HepG2 (cell line): ENCODE results near the gene PSPH. TPM values are rescaled to one million over a fixed set of nuclear protein-coding genes. Genes with fewer than 3 reads are reported as not detected.
A peak's percentile ranks its signal among the peaks of the same experiment; 100 is the strongest.

ENCODE experiments used
- ATF7-NPFF ChIP-seq: sonication (generic); formaldehyde crosslinking; IDR thresholded peaks from 2 replicates; pipeline ENCODE4 v1.8.1; 2023; ENCODE audit warnings: mild to moderate bottlenecking, low read depth, missing genetic modification reagents, moderate library complexity
- ATM ChIP-seq: fragments of 450-650 bp; IDR thresholded peaks from 2 replicates; pipeline ENCODE4 v1.7.1; 2017; ENCODE audit warnings: mild to moderate bottlenecking, borderline replicate concordance
- CERS6 ChIP-seq: sonication (generic); formaldehyde crosslinking; IDR thresholded peaks from 2 replicates; pipeline ENCODE4 v1.5.0; 2020; ENCODE audit warnings: missing genetic modification reagents
- DZIP1 ChIP-seq: sonication (generic); formaldehyde crosslinking; IDR thresholded peaks from 2 replicates; pipeline ENCODE4 v1.5.0; 2020; ENCODE audit warnings: mild to moderate bottlenecking, missing genetic modification reagents
- ELF1 ChIP-seq: sonication (generic); formaldehyde crosslinking; IDR thresholded peaks from 2 replicates; pipeline ENCODE4 v1.4.0; 2020; ENCODE audit warnings: missing genetic modification reagents
- FOSL2 ChIP-seq: sonication (generic); formaldehyde crosslinking; IDR thresholded peaks from 2 replicates; pipeline ENCODE4 v1.4.0; 2020; ENCODE audit warnings: missing genetic modification reagents
- FOXM1 ChIP-seq: sonication (generic); formaldehyde crosslinking; IDR thresholded peaks from 2 replicates; pipeline ENCODE4 v1.5.0; 2020; ENCODE audit warnings: missing genetic modification reagents
- HIVEP1 ChIP-seq: sonication (generic); formaldehyde crosslinking; IDR thresholded peaks from 2 replicates; pipeline ENCODE4 v1.4.0; 2020; ENCODE audit warnings: mild to moderate bottlenecking, missing genetic modification reagents
- MLX ChIP-seq: IDR thresholded peaks from 2 replicates; pipeline ENCODE4 v1.6.1; 2016
- NR2F1 ChIP-seq, 2 experiments: fragments of 450-650 bp in 1 of 2; formaldehyde crosslinking in 1 of 2; IDR thresholded peaks; 2 replicates each; pipeline versions ENCODE4 v1.5.0 to v1.6.1; 2016 to 2020; ENCODE audit warnings: mild to moderate bottlenecking in 1 of 2, missing compliant biosample characterization in 1 of 2, missing genetic modification reagents in 1 of 2, moderate library complexity in 1 of 2
- PITX1 ChIP-seq: sonication (generic); formaldehyde crosslinking; IDR thresholded peaks from 2 replicates; pipeline ENCODE4 v1.5.1; 2020; ENCODE audit warnings: mild to moderate bottlenecking, missing genetic modification reagents
- PLRG1 ChIP-seq: fragments of 450-650 bp; conservative IDR thresholded peaks from 2 replicates; pipeline ENCODE4 v1.6.1; 2016
- SAFB2 ChIP-seq: sonication (generic); formaldehyde crosslinking; IDR thresholded peaks from 2 replicates; pipeline ENCODE4 v1.5.1; 2020; ENCODE audit warnings: missing genetic modification reagents, low read depth, mild to moderate bottlenecking, borderline replicate concordance
- SKI ChIP-seq: fragments of 450-650 bp; IDR thresholded peaks from one replicate; pipeline ENCODE4 v1.6.1; 2018; ENCODE audit warnings: mild to moderate bottlenecking; ENCODE audit not compliant: partially characterized antibody
- ZNF224 ChIP-seq: sonication (generic); formaldehyde crosslinking; IDR thresholded peaks from 2 replicates; pipeline ENCODE4 v1.5.0; 2020; ENCODE audit warnings: mild to moderate bottlenecking, missing genetic modification reagents
- ZNF614 ChIP-seq: IDR thresholded peaks from 2 replicates; pipeline ENCODE4 v1.6.1; 2018; ENCODE audit warnings: missing biosample characterization, missing genetic modification reagents, inconsistent platforms, borderline replicate concordance
- ZNF75D ChIP-seq: sonication (generic); formaldehyde crosslinking; IDR thresholded peaks from 2 replicates; pipeline ENCODE4 v1.8.1; 2023; ENCODE audit warnings: missing genetic modification reagents, mild to moderate bottlenecking, borderline replicate concordance
- ZNF761 ChIP-seq: sonication (generic); formaldehyde crosslinking; conservative IDR thresholded peaks from 2 replicates; pipeline ENCODE4 v1.4.0; 2020; ENCODE audit warnings: mild to moderate bottlenecking, missing genetic modification reagents
- ZNF879 ChIP-seq: sonication (generic); formaldehyde crosslinking; IDR thresholded peaks from 2 replicates; pipeline ENCODE4 v1.8.1; 2023; ENCODE audit warnings: missing genetic modification reagents
- polyA plus RNA-seq, 8 experiments: library from polyadenylated mRNA; depleted of rRNA in 3 of 8; stranded (reverse) in 7 of 8; unstranded in 1 of 8; fragments of >200 nt; fragmentation: Illumina TruSeq in 4 of 8; extraction: Trizol in 4 of 8; gene quantifications; 2 replicates each; pipeline versions ENCODE4 v1.2.1 to v1.2.3, GENCODE V29; 2011 to 2016; ENCODE audit warnings: low read depth in 4 of 8, missing spikeins in 1 of 8, mixed read lengths in 1 of 8; ENCODE audit not compliant: insufficient read depth in 1 of 8
- total RNA-seq, 5 experiments: library from RNA; depleted of rRNA; stranded (reverse); fragments of >200 nt; fragmentation: Illumina TruSeq; extraction: Trizol; gene quantifications; 2 replicates each; pipeline ENCODE4 v1.2.3, GENCODE V29; 2016; ENCODE audit warnings: low read depth in 1 of 5
- TF ChIP-seq, protein P1 (sequence below): fragments of 450-650 bp; IDR thresholded peaks from 2 replicates; pipeline ENCODE4 v1.6.1; 2017
- TF ChIP-seq, protein P2 (sequence below): sonication (generic); formaldehyde crosslinking; IDR thresholded peaks from 2 replicates; pipeline ENCODE4 v1.4.0; 2020; ENCODE audit warnings: missing genetic modification reagents

Gene PSPH
- total and polyA plus RNA-seq, 2 of the 13 experiments (the other 11 are each of a cell fraction or from before 2014, with no cell fraction given), result 85.5 to 124 TPM

DNA sequence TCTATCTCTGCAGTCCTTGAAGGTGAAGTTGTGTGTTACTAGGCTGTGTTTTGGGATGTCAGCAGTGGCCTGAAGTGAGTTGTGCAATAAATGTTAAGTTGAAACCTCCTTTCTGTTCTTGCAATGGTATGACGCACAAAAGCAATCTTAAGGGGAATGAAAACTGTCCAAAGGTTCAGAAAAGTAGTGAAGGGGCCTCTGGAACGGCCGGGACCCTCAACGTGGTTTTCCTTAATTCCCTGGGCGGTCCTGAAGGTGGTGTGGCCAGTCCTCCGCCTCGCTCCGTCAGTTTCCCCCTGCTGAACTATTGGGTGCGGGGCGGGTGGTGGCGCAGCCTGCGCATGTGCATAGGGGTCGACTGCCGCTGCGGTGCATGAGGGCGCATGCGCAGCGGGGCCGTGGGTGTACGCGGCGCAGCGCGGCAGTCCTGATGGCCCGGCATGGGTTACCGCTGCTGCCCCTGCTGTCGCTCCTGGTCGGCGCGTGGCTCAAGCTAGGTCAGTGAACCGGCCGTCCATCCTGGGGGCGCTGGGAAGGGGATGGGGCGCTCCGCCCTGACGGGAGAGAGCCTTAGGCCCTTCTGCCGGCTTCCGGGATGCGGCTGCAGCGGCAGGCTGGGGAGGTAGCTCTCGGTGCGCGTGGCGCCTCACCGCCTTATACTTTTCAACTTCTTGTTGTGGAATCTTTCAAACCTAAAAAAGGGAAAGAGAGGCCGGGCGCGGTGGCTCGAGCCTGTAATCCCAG is 12.8 kb upstream of the PSPH start, which contains the start of gene SUMF2 (continued):
- TF ChIP-seq CERS6 (no peak), DZIP1 (CRISPR knock-in tag) (no peak; the same call in 1 of the 2 replicates), ATM (no peak), ZNF614 (CRISPR knock-in tag) (no peak), FOXM1 (CRISPR knock-in tag) (no peak), ZNF75D (CRISPR knock-in tag) (no peak), ELF1 (CRISPR knock-in tag) (peak; percentile 80), ATF7-NPFF (peak; percentile 91), PITX1 (peak; percentile 70), HIVEP1 (peak; percentile 86; the same call in 1 of the 2 replicates), SAFB2 (CRISPR knock-in tag) (peak; percentile 71; the same call in 1 of the 2 replicates), ZNF761 (no peak), SKI (no peak), PLRG1 (no peak), MLX (CRISPR knock-in tag) (no peak; the same call in 1 of the 2 replicates), ZNF879 (CRISPR knock-in tag) (peak; percentile 81; the same call in 1 of the 2 replicates), FOSL2 (peak; percentile 47), NR2F1 (CRISPR knock-in tag; IDR thresholded peaks at IDR 0.05) (no peak; a peak in 2 of 4 replicates), ZNF224 (CRISPR knock-in tag) (no peak)
- TF ChIP-seq, protein P1, sequence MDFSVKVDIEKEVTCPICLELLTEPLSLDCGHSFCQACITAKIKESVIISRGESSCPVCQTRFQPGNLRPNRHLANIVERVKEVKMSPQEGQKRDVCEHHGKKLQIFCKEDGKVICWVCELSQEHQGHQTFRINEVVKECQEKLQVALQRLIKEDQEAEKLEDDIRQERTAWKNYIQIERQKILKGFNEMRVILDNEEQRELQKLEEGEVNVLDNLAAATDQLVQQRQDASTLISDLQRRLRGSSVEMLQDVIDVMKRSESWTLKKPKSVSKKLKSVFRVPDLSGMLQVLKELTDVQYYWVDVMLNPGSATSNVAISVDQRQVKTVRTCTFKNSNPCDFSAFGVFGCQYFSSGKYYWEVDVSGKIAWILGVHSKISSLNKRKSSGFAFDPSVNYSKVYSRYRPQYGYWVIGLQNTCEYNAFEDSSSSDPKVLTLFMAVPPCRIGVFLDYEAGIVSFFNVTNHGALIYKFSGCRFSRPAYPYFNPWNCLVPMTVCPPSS, result no peak
- TF ChIP-seq, protein P2, sequence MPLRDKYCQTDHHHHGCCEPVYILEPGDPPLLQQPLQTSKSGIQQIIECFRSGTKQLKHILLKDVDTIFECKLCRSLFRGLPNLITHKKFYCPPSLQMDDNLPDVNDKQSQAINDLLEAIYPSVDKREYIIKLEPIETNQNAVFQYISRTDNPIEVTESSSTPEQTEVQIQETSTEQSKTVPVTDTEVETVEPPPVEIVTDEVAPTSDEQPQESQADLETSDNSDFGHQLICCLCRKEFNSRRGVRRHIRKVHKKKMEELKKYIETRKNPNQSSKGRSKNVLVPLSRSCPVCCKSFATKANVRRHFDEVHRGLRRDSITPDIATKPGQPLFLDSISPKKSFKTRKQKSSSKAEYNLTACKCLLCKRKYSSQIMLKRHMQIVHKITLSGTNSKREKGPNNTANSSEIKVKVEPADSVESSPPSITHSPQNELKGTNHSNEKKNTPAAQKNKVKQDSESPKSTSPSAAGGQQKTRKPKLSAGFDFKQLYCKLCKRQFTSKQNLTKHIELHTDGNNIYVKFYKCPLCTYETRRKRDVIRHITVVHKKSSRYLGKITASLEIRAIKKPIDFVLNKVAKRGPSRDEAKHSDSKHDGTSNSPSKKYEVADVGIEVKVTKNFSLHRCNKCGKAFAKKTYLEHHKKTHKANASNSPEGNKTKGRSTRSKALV (CRISPR knock-in tag), result 0 out of 2 replicates have a peak, but pooled peaks have one; percentile 36
